ENCODE measurements around the gene LEPR. TPM values are rescaled to one million over a fixed set of nuclear protein-coding genes. Genes with fewer than 3 reads are reported as not detected.
"Not testable (repeated sequence)": the region's sequence is repeated elsewhere in the genome, so short reads cannot be mapped to it uniquely, and the experiment has no call there.

LEPR gene
- total RNA-seq, 4 donors from 2014 or later, result 10.3 to 43.3 (median 21.5) TPM

DNA sequence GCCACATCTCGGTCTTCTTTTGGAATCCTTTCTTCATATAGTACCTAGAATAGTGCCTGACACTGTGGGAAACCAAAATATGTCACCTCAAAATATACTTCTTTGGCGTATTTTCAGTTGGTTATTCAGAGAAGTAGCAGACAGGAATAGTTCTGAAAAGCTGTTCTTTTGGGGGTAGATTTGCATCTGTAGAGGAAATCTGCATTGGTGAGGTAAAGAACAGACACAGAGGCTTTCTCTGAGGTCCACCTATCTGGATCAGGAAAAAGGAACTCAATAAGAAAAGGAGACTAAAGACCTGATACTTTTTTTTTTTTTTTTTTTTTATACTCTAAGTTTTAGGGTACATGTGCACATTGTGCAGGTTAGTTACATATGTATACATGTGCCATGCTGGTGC is 23.2 kb downstream of the LEPR start:
- DNase-seq (ENCODE audit: low spot score) (no peak), ATAC-seq (ENCODE audit: low FRiP score) (no peak)
- TF ChIP-seq, protein P1, sequence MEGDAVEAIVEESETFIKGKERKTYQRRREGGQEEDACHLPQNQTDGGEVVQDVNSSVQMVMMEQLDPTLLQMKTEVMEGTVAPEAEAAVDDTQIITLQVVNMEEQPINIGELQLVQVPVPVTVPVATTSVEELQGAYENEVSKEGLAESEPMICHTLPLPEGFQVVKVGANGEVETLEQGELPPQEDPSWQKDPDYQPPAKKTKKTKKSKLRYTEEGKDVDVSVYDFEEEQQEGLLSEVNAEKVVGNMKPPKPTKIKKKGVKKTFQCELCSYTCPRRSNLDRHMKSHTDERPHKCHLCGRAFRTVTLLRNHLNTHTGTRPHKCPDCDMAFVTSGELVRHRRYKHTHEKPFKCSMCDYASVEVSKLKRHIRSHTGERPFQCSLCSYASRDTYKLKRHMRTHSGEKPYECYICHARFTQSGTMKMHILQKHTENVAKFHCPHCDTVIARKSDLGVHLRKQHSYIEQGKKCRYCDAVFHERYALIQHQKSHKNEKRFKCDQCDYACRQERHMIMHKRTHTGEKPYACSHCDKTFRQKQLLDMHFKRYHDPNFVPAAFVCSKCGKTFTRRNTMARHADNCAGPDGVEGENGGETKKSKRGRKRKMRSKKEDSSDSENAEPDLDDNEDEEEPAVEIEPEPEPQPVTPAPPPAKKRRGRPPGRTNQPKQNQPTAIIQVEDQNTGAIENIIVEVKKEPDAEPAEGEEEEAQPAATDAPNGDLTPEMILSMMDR (IDR thresholded peaks at IDR 0.05), result no peak

GRCh38 chr1:65444128-65444640 is 23.7 kb downstream of the LEPR start:
- TF ChIP-seq, protein P1 (IDR thresholded peaks at IDR 0.05), result no peak
- DNase-seq (ENCODE audit: low spot score) (no peak), ATAC-seq (ENCODE audit: low FRiP score) (no peak)

GRCh38 chr1:65445837-65446236 is 25.4 kb downstream of the LEPR start:
- TF ChIP-seq, protein P1 (IDR thresholded peaks at IDR 0.05), result no peak
- ATAC-seq (ENCODE audit: low FRiP score), result no peak
- DNase-seq (ENCODE audit: low spot score), result no peak

- TF ChIP-seq, protein P1 (IDR thresholded peaks at IDR 0.05), result no peak
- ATAC-seq (ENCODE audit: low FRiP score) (no peak), DNase-seq (ENCODE audit: low spot score) (no peak)
Observed at GRCh38 chr1:65449214-65449823, 28.9 kb downstream of the LEPR start.

DNA sequence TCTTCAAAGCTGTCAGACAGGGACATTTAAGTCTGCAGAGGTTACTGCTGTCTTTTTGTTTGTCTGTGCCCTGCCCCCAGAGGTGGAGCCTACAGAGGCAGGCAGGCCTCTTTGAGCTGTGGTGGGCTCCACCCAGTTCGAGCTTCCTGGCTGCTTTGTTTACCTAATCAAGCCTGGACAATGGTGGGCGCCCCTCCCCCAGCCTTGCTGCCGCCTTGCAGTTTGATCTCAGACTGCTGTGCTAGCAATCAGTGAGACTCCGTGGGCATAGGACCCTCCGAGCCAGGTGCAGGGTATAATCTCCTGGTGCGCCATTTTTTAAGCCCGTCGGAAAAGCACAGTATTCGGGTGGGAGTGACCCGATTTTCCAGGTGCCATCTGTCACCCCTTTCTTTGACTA is 35.2 kb downstream of the LEPR start:
- not testable (repeated sequence) for DNase-seq (ENCODE audit: low spot score); ATAC-seq (ENCODE audit: low FRiP score)

GRCh38 chr1:65456481-65456880 is 36.0 kb downstream of the LEPR start:
- DNase-seq (ENCODE audit: low spot score) (no peak), ATAC-seq (ENCODE audit: low FRiP score) (no peak)
- TF ChIP-seq, protein P1 (IDR thresholded peaks at IDR 0.05), result no peak

- TF ChIP-seq, protein P1 (IDR thresholded peaks at IDR 0.05), result no peak
- DNase-seq (ENCODE audit: low spot score), result no peak
- no peak for ATAC-seq (ENCODE audit: low FRiP score)
Observed at GRCh38 chr1:65457868-65458267, 37.4 kb downstream of the LEPR start.

All from omental fat pad (tissue), 4 donors.